Muscle of leg (tissue), 11 donors: ENCODE results near the gene MAML2. TPM values are rescaled to one million over a fixed set of nuclear protein-coding genes. Genes with fewer than 3 reads are reported as not detected.

Experiments
- DNase-seq: peaks from one replicate; pipeline ENCODE4 v3.0.0; 2013
- H3K27ac ChIP-seq: one replicate; pipeline ENCODE4 v1.5.1; 2013; ENCODE audit warnings: mild to moderate bottlenecking, low read length, control low read depth
- H3K27me3 ChIP-seq: one replicate; pipeline ENCODE4 v1.6.1; 2013; ENCODE audit warnings: low read length; ENCODE audit not compliant: control insufficient read depth, insufficient read depth
- H3K36me3 ChIP-seq: one replicate; pipeline ENCODE4 v1.6.1; 2013; ENCODE audit warnings: low read length; ENCODE audit not compliant: control insufficient read depth, insufficient read depth
- H3K4me1 ChIP-seq: one replicate; pipeline ENCODE4 v1.6.1; 2013; ENCODE audit warnings: low read length; ENCODE audit not compliant: control insufficient read depth, insufficient read depth
- H3K4me3 ChIP-seq: one replicate; pipeline ENCODE4 v1.5.1; 2013; ENCODE audit warnings: low read length, control low read depth
- H3K9me3 ChIP-seq: replicated peaks from 2 replicates; pipeline ENCODE4 v1.6.1; 2013; ENCODE audit warnings: low read depth, low read length; ENCODE audit not compliant: control insufficient read depth
- WGBS: methylation state at CpG from one replicate; pipeline ENCODE4 v1.1.5; 2013; ENCODE audit warnings: missing lambda C conversion rate; ENCODE audit not compliant: insufficient coverage; 5-methylcytosine and 5-hydroxymethylcytosine counted together
- polyA plus RNA-seq, 8 donors: library from polyadenylated mRNA; unstranded; fragments of 120-200 nt; gene quantifications; one replicate each; pipeline versions ENCODE4 v1.2.1 to v1.2.3, GENCODE V29; 2013; ENCODE audit warnings: inconsistent platforms in 1 of 8, low replicate concordance in 1 of 8; ENCODE audit not compliant: insufficient read length in 8 of 8, insufficient read depth in 1 of 8
- total RNA-seq: library from RNA; stranded (reverse); fragments of 120-200 nt; gene quantifications from one replicate; pipeline ENCODE4 v1.2.4, GENCODE V29; 2013

The MAML2 gene
- total and polyA plus RNA-seq, 9 donors: 4.0 to 7.8 (median 5.7) TPM

DNA sequence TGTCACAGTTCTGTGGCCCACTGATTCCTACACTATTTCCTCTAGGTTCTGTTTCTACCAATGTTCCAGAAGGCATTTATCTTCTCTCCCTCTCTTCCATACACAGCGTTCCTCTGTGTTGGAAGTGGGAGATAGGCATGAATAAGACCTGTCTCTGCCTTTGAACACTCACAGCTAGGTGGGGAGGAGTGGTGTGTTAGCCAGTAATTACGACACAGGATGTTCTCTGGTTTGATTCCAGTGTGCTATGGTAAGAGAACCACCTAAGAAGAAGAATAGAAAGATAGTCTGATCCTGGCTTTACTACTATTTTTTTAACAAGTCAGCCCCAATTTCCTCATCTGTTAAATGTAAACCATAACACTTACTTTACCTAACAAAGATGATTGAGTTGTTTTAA is 218.8 kb downstream of the MAML2 start:
- Histone ChIP-seq H3K27ac (no peak overlapping the region), H3K9me3 (no peaks in the 10 kb centered on the region), H3K36me3 (no peaks in the 10 kb centered on the region), H3K4me3 (no peak overlapping the region), H3K4me1 (peaks cover 2% of the 10 kb centered on the region), H3K27me3 (no peaks in the 10 kb centered on the region)
- WGBS: no CpG with 5 or more reads among the region's 2 CpGs
- no peak for DNase-seq

DNA sequence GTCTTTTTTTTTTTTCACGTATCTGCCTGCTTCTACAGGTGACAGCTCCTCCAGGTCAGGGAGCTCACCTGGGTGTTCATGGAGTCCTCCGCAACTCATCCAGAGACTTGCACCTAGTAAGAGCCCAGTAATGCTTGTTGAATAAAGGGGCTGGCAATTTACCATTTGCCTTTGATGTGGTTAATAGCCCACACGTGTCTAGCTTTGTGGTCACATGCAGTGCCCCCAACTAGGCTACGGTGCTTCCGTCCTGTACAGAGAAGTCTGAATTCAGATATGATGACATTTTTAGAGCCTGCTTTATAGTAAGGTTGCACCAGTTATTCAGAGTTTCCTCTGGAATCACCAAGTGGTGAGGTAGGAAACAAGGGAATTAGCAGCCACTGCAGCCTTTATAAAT is 219.7 kb downstream of the MAML2 start:
- no peaks in the 10 kb centered on the region for H3K36me3 ChIP-seq
- DNase-seq: no peak
- no peaks in the 10 kb centered on the region for H3K27me3 ChIP-seq
- no peak overlapping the region for H3K4me3 ChIP-seq
- WGBS: 78% methylated on average over 4 of the region's 5 CpGs
- H3K4me1 ChIP-seq: peaks cover 2% of the 10 kb centered on the region
- H3K27ac ChIP-seq: no peak overlapping the region
- no peaks in the 10 kb centered on the region for H3K9me3 ChIP-seq

DNA sequence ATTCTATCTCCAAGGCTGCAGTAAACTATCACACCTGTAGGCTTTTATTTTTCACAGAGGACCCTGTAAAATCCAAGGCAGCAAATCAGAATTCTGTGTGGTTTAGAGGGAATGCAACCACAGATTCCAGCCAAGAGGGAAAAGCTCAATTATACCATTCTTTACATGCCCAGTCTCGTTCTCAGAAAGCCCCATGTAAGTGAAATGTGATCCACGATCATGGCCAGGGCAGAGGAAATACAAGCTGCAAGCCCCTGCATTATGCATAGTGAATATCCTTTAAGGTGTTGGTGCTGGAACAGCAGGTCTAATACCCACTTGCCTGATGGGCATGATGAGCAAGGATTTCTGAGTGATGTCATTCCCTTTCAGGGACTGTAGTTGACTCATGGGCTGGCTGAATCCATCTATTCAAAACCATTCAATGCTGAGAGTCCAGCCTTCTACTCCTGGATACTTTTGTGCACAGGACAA is 220.4 kb downstream of the MAML2 start:
- H3K27ac ChIP-seq: no peak overlapping the region
- no peak for DNase-seq
- no peak overlapping the region for H3K4me3 ChIP-seq
- H3K27me3 ChIP-seq: no peaks in the 10 kb centered on the region
- no peaks in the 10 kb centered on the region for H3K9me3 ChIP-seq
- no peaks in the 10 kb centered on the region for H3K4me1 ChIP-seq
- WGBS: 40% methylated on average over 1 of the region's 2 CpGs
- no peaks in the 10 kb centered on the region for H3K36me3 ChIP-seq

DNA sequence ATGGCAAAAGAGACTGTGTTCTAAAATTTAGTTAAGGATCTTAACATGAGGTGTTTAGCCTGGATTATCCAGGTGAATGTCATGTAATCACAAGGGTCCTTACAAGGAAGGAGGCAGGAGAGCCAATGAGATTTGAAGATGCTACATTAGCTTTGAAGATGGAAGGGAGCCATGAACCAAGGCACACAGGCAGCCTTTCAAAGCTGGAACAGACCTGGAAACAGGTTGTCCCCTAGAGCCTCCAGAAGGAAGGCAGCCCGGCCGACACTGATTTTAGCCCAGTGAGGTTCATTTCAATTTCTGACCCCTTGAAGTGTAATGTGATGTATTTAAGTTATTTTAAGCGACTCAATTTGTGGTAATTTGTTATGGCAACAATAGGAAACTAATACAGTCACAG is 223.8 kb downstream of the MAML2 start:
- 78% methylated on average over 2 of the region's 3 CpGs for WGBS
- H3K27ac ChIP-seq: no peak overlapping the region
- no peaks in the 10 kb centered on the region for H3K9me3 ChIP-seq
- no peak overlapping the region for H3K4me3 ChIP-seq
- no peaks in the 10 kb centered on the region for H3K36me3 ChIP-seq
- DNase-seq: no peak
- peaks cover 2% of the 10 kb centered on the region for H3K4me1 ChIP-seq
- H3K27me3 ChIP-seq: no peaks in the 10 kb centered on the region

- Histone ChIP-seq H3K4me1 (peaks cover 4% of the 10 kb centered on the region), H3K27ac (no peak overlapping the region), H3K9me3 (no peaks in the 10 kb centered on the region), H3K4me3 (no peak overlapping the region), H3K36me3 (no peaks in the 10 kb centered on the region), H3K27me3 (no peaks in the 10 kb centered on the region)
- 70% methylated on average over 2 of the region's 3 CpGs for WGBS
- DNase-seq: no peak
These were observed 226.6 kb downstream of the MAML2 start for GRCh38 chr11:96116376-96116775.

- Histone ChIP-seq H3K4me3 (no peak overlapping the region), H3K36me3 (no peaks in the 10 kb centered on the region), H3K4me1 (peaks cover 4% of the 10 kb centered on the region), H3K27ac (no peak overlapping the region), H3K27me3 (no peaks in the 10 kb centered on the region), H3K9me3 (no peaks in the 10 kb centered on the region)
- 69% methylated on average over 2 of the region's 5 CpGs for WGBS
- peak; percentile 75 for DNase-seq
These were observed 228.6 kb downstream of the MAML2 start for GRCh38 chr11:96114178-96115064.

DNA sequence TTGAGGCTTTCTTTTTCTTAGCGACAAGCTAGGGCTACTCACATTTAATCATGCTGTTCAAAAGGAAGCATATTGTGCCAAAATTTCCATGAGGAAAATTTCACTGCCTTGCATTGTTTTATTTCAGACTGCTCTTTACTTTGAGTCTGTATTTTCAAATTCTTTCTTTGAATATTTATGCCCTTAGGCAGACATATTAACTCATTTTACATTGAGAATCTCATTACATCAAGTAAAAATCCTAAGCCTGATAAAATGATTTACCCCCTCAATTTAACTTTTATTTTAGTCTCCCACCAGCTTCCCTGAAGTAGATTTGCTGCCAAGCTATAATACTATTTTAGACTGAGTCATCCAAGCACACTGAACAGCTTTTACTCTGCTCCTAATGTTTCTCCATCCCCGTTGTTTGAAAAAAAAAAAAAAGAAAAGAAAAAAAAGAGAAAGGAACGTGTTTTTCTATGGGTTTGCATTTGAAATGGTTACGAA is 229.8 kb downstream of the MAML2 start:
- Histone ChIP-seq H3K27me3 (no peaks in the 10 kb centered on the region), H3K27ac (peak overlapping the region; percentile 79), H3K4me3 (no peak overlapping the region), H3K9me3 (no peaks in the 10 kb centered on the region), H3K4me1 (peaks cover 4% of the 10 kb centered on the region), H3K36me3 (no peaks in the 10 kb centered on the region)
- DNase-seq: peak; percentile 86
- WGBS: no CpG with 5 or more reads among the region's 4 CpGs

- no peaks in the 10 kb centered on the region for H3K27me3 ChIP-seq
- peak overlapping the region; percentile 79 for H3K27ac ChIP-seq
- H3K9me3 ChIP-seq: no peaks in the 10 kb centered on the region
- no peak overlapping the region for H3K4me3 ChIP-seq
- no peak for DNase-seq
- no peaks in the 10 kb centered on the region for H3K36me3 ChIP-seq
- peaks cover 4% of the 10 kb centered on the region for H3K4me1 ChIP-seq
- 75% methylated on average over 2 of the region's 5 CpGs for WGBS
These were observed 230.5 kb downstream of the MAML2 start for GRCh38 chr11:96112192-96113128.

DNA sequence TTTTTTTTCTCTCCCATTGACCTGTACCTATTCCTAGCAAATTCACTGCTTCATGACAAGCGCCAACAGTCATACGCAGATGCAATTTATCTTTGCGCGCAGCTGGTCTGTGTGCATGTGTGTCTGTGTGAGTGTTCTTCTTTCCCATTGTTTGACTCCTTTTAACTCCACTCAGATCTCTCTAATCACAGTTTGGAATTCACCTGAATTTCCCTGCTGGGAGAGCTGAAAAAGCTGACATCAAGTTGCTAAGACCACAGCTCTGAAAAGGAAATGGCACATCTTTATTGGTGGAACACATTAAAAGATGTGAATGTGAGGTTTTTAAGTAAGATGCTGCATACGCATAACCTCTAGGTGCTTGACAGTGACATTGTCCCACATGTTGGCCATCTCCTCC is 231.7 kb downstream of the MAML2 start:
- Histone ChIP-seq H3K36me3 (no peaks in the 10 kb centered on the region), H3K4me1 (peaks cover 4% of the 10 kb centered on the region), H3K9me3 (no peaks in the 10 kb centered on the region), H3K4me3 (no peak overlapping the region), H3K27ac (no peak overlapping the region), H3K27me3 (no peaks in the 10 kb centered on the region)
- DNase-seq: no peak
- WGBS: no CpG with 5 or more reads among the region's 5 CpGs

GRCh38 chr11:96110302-96110701 is 232.7 kb downstream of the MAML2 start:
- Histone ChIP-seq H3K9me3 (no peaks in the 10 kb centered on the region), H3K4me3 (no peak overlapping the region), H3K27ac (no peak overlapping the region), H3K27me3 (no peaks in the 10 kb centered on the region), H3K36me3 (no peaks in the 10 kb centered on the region), H3K4me1 (peaks cover 4% of the 10 kb centered on the region)
- WGBS: no CpG with 5 or more reads among the region's 4 CpGs
- no peak for DNase-seq
